HG03439 (cell line): ENCODE data around the gene REV3L.
"Not testable (repeated sequence)": the region's sequence is repeated elsewhere in the genome, so short reads cannot be mapped to it uniquely, and the experiment has no call there.

Experiments
- ATAC-seq: cut with Tn5 transposase; IDR thresholded peaks from one replicate; pipeline ENCODE4 v1.9.1; 2021; ENCODE audit warnings: mild to moderate bottlenecking, moderate library complexity; ENCODE audit not compliant: unreplicated experiment

Gene REV3L

DNA sequence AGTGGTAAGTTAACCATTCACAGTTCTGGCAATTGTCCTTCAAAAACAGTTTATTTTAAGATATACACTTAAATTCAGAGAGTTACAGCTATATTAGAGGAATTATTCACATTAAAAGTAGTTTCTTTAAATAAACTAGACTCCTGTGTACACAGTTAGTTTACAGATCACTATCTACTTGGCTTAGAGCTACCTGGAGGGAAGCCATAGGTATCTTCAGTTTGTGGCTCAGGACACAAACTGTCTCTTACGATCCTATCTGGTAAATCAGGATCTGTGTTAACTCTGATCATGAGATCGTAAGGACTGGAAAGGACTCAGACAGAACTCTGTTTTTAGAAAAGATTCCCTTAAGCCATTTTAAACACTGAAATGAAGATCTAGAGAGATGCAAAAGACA, 160.9 kb downstream of the REV3L start:
- no peak for ATAC-seq

GRCh38 chr6:111307950-111308349, 175.1 kb downstream of the REV3L start:
- ATAC-seq: not testable (repeated sequence)

DNA sequence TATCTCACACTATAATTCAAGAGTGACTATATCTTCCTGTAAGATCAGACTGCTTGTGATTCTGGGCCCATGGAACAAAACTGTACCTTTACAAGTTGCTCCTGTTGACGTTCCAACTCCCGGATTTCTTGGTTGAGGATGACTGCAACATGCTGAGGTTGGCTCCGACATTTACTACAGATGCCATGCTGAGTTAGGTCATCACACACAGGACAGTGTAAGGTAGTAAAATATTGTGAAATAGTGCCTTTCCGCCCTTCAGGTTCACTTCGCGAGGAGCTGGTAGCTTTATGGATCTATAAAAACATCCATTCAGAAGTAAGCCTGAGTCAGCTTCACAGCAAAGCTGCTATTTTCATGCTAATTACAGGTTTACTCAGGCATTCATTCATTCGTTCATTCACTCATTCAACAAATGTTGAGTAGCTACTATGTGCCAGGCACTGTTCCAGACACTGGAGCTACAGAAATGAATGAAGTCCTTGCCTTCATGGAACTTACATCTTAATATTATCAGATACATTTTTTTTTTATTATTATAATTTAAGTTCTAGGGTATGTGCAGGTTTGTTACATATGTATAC, 175.7 kb downstream of the REV3L start:
- no peak for ATAC-seq

DNA sequence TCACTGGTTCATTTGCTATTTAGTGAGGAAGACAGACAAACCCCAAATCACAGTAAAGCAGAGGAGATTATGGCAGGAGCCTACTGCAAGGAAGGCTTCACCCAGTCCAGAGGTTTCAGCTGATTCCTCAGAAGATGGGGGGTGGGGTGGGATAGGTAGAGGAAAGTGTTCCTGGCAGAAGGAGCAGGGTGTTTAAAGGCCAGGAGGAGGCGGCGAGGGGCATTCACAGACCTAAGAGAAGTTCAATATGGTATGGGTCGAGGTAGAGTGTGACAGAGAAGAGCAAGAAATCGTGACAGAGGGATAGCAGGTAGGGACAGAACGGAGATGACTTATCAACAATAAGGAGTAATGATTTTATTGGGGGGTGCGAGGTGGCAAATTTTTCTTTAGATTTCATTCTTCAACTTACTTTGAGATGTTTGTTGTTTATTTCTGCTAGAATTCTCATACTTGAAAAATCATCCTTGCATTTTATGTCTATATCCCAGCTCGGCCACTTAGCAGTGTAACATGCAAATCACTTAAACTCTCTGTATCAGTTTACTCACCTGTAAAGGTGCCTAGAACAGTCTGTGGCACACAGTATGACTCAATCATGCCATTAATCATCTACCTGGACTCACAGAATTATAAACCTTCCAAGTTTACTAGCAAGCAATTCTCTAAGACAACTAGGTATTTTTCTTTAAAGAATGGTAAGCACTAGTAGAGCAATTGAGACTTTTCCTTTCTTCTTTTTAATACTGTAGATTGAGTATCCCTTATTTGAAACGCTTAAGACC, 176.7 kb downstream of the REV3L start:
- no peak for ATAC-seq

DNA sequence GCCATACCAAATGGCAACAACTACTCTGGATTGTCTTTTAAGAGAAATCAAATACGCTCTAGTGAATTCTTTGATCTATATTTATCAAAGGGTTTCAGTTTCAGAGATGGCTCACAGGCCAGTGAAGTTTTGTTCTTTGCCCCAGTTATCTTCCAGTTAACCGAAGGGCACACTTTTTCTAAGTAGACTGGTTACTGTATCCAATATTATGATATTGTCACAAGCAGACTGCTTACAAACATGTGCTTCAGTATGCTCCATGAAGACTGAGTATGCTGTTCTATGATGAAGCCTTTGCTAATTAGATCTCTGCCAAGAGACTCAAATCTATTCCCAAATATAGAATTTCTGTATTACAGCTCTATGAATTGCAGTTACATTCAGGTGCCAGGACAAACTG, 181.1 kb downstream of the REV3L start:
- peak; percentile 60 for ATAC-seq

DNA sequence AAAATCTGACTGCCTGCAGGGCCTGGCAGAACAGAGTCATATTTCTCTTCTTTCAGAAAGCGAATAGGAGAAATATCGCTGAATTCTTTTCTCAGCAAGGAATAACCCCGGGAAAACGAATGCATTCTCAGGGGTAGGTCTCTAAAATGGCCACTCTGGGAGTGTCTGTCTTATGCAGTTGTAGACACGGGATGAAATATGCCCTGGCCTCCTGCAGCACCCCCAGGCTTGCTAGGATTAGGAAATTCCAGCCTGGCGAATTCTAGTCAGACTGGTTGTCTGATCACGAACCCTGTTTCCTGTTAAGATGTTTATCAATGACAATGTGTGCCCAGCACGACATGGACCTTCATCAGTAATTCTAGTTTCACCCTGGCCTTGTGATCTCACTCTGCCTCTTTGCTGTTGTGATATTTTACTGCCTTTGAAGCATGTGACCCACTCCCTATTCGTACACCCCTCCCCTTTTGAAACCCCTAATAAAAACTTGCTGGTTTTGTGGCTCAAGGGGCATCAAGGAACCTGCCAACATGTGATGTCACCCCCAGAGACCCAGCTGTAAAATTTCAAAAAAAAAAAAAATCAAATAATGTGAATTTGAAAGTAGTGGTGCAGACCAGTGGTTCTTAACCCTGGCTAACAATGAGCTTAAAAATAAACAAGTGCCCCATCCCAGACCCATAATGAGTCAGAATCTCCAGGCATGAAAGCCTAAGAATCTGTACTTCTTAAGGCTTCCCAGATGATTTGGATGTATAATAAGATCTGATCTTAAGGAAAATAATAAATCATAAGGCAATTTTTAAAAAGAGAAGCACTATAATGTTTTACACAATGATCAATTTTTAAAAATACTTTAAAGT, 181.8 kb downstream of the REV3L start:
- not testable (repeated sequence) for ATAC-seq

GRCh38 chr6:111297776-111298175, 185.2 kb downstream of the REV3L start:
- no peak for ATAC-seq

- ATAC-seq: no peak
Observed at GRCh38 chr6:111294374-111294967, 188.5 kb downstream of the REV3L start.

DNA sequence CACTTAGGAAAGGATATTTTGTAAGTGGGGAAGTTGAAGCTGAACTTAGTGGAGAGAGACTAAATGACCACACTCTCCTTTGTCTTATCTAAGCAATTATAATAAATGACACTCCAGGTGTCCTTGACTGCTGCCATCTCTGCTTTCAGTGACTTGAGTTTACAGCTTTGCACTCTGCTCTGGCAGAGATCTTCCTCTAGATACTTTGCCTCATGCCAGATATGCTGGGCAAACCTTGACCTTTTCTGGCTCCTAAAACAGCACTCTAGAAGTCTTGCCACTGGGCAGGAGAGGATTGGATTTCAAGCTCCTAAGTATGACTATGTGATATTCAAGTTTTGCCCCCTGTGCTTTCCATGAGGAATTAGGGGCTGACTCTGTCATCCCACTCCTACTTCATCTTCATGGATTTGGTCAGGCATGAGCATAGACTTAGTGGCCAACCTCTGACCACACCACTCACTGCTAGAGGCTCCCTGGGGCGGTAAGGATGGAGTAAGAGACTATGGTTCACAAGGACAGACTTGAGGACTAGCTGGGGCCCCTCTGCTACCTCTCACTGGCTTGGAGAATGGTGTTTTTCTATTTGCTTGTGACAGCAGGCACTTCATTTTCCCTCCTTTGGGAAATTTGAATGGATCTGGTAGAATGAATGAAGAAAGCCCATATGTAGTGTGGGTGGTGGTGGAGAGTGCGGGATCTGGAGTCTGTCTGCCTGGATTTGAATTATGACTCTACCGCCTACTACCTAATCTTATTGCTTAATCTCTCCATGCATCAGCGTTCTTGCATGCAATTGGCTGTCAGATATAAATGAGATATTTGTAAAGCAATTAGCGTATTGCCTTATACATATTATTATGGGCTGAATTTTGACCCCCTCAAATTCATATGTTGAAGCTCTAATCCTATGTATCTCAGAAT, 191.4 kb downstream of the REV3L start:
- ATAC-seq: peak; percentile 9

DNA sequence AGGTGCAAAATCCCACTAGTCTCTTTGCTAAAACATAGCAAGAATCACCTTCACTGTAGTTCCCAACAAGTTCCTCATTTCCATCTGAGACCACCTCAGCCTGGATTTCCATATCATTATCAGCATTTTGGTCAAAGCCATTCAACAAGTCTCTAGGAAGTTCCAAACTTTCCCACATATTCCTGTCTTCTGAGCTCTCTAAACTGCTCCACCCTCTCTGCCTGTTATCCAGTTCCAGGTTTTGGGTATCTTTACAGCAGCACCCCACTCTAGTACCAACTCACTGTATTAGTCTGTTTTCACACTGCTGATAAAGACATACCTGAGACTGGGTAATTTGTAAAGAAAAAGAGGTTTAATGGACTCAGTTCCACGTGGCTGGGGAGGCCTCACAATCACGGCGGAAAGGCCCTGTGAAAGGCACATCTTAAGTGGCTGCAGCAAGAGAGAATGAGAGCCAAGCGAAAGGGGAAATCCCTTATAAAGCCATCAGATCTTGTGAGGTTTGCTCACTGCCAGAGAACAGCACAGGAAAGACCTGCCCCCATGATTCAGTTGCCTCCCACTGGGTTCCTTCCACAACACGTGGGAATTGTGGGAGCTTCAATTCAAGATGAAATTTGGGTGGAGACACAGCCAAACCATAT, 192.2 kb downstream of the REV3L start:
- ATAC-seq: peak; percentile 83

DNA sequence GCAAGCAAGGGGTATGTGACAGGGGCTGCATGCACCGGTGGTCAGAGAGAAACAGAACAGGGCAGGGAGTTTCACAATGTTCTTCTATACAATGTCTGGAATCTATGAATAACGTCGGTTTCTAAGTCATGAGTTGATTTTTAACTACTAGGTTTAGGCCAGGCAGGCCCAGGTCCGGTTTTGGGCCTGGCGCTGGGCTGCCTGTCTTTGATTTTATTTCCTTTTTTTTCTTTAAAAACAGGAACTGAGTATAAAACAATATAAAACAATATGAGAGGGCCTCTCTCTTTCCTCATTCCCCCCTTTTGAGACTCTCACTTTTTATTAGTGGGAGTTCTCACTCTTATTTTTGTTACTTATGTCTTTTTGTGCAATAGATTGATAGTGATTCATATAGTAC, 198.7 kb downstream of the REV3L start:
- ATAC-seq: not testable (repeated sequence)

GRCh38 chr6:111283707-111284106, 199.3 kb downstream of the REV3L start:
- ATAC-seq: no peak

DNA sequence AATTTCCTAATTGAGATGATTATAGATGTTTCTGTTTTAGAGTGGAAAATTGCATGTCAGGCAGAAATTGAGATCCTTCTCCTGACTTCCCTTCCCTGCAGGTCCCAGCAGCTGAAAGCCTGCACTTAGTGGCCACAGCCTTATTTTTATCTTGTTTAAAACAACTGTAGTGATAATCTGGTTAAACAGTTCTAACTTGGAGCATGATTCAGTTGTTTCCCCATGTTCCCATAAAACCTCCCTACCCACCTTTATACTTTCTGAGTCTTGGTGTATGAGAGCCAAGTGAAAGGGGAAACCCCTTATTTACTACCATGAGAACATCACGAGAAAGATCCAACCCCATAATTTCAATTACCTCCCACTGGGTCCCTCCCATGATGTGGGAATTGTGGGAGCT, 200.5 kb downstream of the REV3L start:
- no peak for ATAC-seq

DNA sequence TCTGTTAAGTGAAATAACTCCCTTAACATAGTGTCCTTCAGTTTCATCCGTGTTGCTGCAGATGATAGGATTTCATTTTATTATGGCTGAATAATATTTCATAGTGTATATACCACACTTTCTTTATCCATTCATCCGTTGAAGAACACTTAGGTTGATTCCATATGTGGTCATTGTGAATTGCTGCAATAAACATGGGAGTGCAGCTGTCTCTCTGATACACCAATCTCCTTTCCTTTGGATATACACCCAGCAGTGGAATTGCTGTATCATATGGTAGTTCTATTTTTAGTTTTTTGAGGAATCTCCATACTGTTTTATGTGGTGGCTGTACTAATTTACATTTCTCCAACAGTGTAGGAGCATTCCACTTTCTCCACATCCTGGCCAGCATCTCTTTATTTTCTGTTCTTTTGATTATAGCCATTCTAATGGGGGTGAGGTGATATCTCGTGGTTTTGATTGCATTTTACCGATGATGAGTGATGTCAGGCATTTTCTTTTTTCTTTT, 202.5 kb downstream of the REV3L start:
- no peak for ATAC-seq

- ATAC-seq: no peak
Observed at GRCh38 chr6:111278731-111279130, 204.3 kb downstream of the REV3L start.

DNA sequence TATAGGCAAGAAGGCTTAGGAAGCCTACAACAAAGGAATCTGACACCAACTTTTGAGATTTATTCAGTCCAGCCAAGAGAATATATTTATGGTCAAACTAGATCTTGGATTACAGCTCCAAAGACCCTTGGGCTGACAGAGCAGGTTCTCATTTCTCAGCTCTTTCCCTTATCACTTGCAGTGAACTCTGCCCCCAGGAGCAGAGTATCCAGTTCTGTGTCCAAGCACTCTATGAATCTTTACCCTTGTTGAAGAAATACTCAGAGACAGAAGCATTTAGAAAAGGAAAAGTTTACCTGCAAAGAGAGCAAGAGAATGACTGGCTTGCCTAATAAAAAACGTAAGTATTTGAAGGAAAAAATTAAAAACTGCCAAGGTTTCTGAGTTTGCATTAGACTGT, 205.2 kb downstream of the REV3L start:
- no peak for ATAC-seq

DNA sequence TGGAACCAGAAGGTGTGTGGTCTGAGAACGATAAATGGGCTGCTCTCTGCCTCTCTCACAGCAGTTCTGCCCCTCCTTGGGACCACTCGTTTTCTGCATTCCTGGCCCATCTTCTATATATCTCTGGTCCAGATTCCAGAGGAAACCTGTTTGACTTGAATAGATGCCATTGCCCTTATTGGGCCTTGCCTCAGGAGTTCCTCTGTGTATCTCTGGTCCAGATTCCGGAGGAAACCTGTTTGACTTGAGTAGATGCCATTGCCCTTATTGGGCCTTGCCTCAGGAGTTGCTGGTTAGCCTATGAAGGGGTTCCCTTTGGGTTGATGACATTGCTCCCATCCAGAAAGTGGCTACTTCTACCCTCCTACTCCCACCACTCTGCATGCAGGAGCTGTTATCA, 206.3 kb downstream of the REV3L start:
- ATAC-seq: no peak

DNA sequence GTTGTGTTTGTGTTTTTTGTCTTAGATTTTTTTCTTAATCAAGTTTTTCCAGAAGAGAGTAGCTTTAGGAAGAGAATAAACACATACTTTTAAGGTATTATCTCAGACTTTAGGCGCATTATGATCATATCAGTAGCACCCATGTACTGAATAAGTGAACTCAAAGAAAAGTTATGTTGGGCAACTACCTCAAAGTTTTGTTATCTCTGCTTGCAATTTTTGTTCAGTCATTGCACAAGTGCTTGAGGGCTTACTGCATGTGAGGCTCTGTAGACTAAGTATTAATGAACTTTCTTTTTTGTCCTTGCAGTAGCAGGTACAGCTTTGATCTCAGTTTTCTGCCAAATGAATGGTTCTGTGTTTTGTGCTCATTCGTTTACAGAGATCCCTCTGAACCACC, 206.7 kb downstream of the REV3L start:
- no peak for ATAC-seq

GRCh38 chr6:111274593-111275217, 208.3 kb downstream of the REV3L start:
- ATAC-seq: no peak
